ENCODE results near the gene TSEN54. TPM values are rescaled to one million over a fixed set of nuclear protein-coding genes. Genes with fewer than 3 reads are reported as not detected.

Gene TSEN54
- total RNA-seq, 2 donors from 2014 or later, result 8.8 to 15.2 TPM

GRCh38 chr17:75553295-75554110 is 37.2 kb downstream of the TSEN54 start:
- DNase-seq (ENCODE audit: low spot score), result no peak

GRCh38 chr17:75555679-75556153 is 39.4 kb downstream of the TSEN54 start:
- intact Hi-C loops (cut with DNase I), result no loop called here
- no peak for DNase-seq (ENCODE audit: low spot score)

More at GRCh38 chr17:75553295-75554110, 37.2 kb downstream of the TSEN54 start:
- intact Hi-C loops (cut with DNase I), result no loop called here

GRCh38 chr17:75557075-75557851 is 40.9 kb downstream of the TSEN54 start:
- DNase-seq (ENCODE audit: low spot score), result no peak
- intact Hi-C loops (cut with DNase I), result no loop called here

GRCh38 chr17:75557852-75558665 is 41.7 kb downstream of the TSEN54 start:
- intact Hi-C loops (cut with DNase I), result no loop called here
- no peak for DNase-seq (ENCODE audit: low spot score)

GRCh38 chr17:75558666-75559530 is 42.6 kb downstream of the TSEN54 start:
- intact Hi-C loops (cut with DNase I), result no loop called here
- DNase-seq (ENCODE audit: low spot score), result no peak

GRCh38 chr17:75559958-75560533 is 43.7 kb downstream of the TSEN54 start:
- DNase-seq (ENCODE audit: low spot score), result no peak
- intact Hi-C loops (cut with DNase I), result no loop called here

GRCh38 chr17:75561927-75562603 is 45.7 kb downstream of the TSEN54 start:
- no peak for DNase-seq (ENCODE audit: low spot score)
- intact Hi-C loops (cut with DNase I), result no loop called here

GRCh38 chr17:75563063-75563758 is 46.9 kb downstream of the TSEN54 start:
- intact Hi-C loops (cut with DNase I), result no loop called here
- no peak for DNase-seq (ENCODE audit: low spot score)

GRCh38 chr17:75564195-75564594 is 47.9 kb downstream of the TSEN54 start:
- intact Hi-C loops (cut with DNase I), result no loop called here
- DNase-seq (ENCODE audit: low spot score), result no peak

- no peak for DNase-seq (ENCODE audit: low spot score)
- intact Hi-C loops (cut with DNase I), result no loop called here
Measured at GRCh38 chr17:75565066-75565465, 48.7 kb downstream of the TSEN54 start.

- intact Hi-C loops (cut with DNase I), result no loop called here
- DNase-seq (ENCODE audit: low spot score), result no peak
Measured at GRCh38 chr17:75565618-75566017, 49.3 kb downstream of the TSEN54 start.

- DNase-seq (ENCODE audit: low spot score), result no peak
Measured at GRCh38 chr17:75566416-75566815, 50.1 kb downstream of the TSEN54 start.

GRCh38 chr17:75566834-75567233 is 50.5 kb downstream of the TSEN54 start:
- intact Hi-C loops (cut with DNase I), result no loop called here
- DNase-seq (ENCODE audit: low spot score), result no peak

More at GRCh38 chr17:75566416-75566815, 50.1 kb downstream of the TSEN54 start:
- intact Hi-C loops (cut with DNase I), result no loop called here

GRCh38 chr17:75568412-75569255 is 52.3 kb downstream of the TSEN54 start:
- DNase-seq (ENCODE audit: low spot score), result no peak
- intact Hi-C loops (cut with DNase I), result no loop called here

- DNase-seq (ENCODE audit: low spot score), result no peak
- intact Hi-C loops (cut with DNase I), result no loop called here
Measured at GRCh38 chr17:75570034-75570676, 53.8 kb downstream of the TSEN54 start.

GRCh38 chr17:75570772-75571171 is 54.4 kb downstream of the TSEN54 start:
- intact Hi-C loops (cut with DNase I), result no loop called here

More at GRCh38 chr17:75570772-75571171, 54.4 kb downstream of the TSEN54 start:
- no peak for DNase-seq (ENCODE audit: low spot score)
